PC-9 (cell line): ENCODE measurements around the gene CFAP46. TPM values are rescaled to one million over a fixed set of nuclear protein-coding genes. Genes with fewer than 3 reads are reported as not detected.

Experiments
- BruUV-seq: library from RNA; stranded (reverse); fragments of 400-500 nt; replicated peaks from 2 replicates; lab custom pipeline; 2021; lab: Mats Ljungman, UMichigan
- CTCF ChIA-PET: fragments of 300-600 bp; sonication (Branson Sonifier 250); formaldehyde crosslinking; loops from one replicate; lab custom pipeline; 2022; ENCODE audit warnings: antibody characterized with exemption; lab: Charles Lee
- POLR2A ChIA-PET: fragments of 300-600 bp; sonication (Branson Sonifier 250); formaldehyde crosslinking; loops from one replicate; lab custom pipeline; 2022; ENCODE audit warnings: antibody characterized with exemption; ENCODE audit not compliant: unreplicated experiment; lab: Charles Lee
- DNase-seq, 2 experiments: peaks; one replicate each; pipeline versions ENCODE4 v3.0.0 to v3.0.0-alpha.2; 2015 to 2022; ENCODE audit warnings: mixed read lengths in 1 of 2
- H2AFZ ChIP-seq: fragments of 200-600 bp; sonication (generic); 2 replicates; pipeline ENCODE4 v1.8.1; 2017; ENCODE audit warnings: antibody characterized with exemption
- H3F3A ChIP-seq: fragments of 200-600 bp; sonication (generic); 2 replicates; pipeline ENCODE4 v1.8.1; 2017; ENCODE audit warnings: antibody characterized with exemption, mild to moderate bottlenecking, low read depth; ENCODE audit not compliant: insufficient read depth
- H3K27ac ChIP-seq: fragments of 200-600 bp; sonication (generic); 2 replicates; pipeline ENCODE4 v1.6.1; 2016; ENCODE audit warnings: mixed run types
- H3K27me3 ChIP-seq: fragments of 200-600 bp; sonication (generic); 2 replicates; pipeline ENCODE4 v1.6.1; 2016; ENCODE audit warnings: low read depth, mixed run types; ENCODE audit not compliant: insufficient read depth
- H3K36me3 ChIP-seq: fragments of 200-600 bp; sonication (generic); 2 replicates; pipeline ENCODE4 v1.6.1; 2016; ENCODE audit warnings: low read depth, mixed run types
- H3K4me1 ChIP-seq: fragments of 200-600 bp; sonication (generic); replicated peaks from 2 replicates; pipeline ENCODE4 v1.6.1; 2016; ENCODE audit warnings: mixed run types; ENCODE audit not compliant: insufficient read depth
- H3K4me2 ChIP-seq: fragments of 200-600 bp; sonication (generic); 2 replicates; pipeline ENCODE4 v1.6.1; 2017; ENCODE audit warnings: mixed run types
- H3K4me3 ChIP-seq: fragments of 200-600 bp; sonication (generic); 2 replicates; pipeline ENCODE4 v1.6.1; 2016; ENCODE audit warnings: mixed run types
- H3K79me2 ChIP-seq: fragments of 200-600 bp; sonication (generic); 2 replicates; pipeline ENCODE4 v1.6.1; 2017; ENCODE audit warnings: low read depth, mixed run types
- H3K9me2 ChIP-seq: fragments of 200-600 bp; sonication (generic); 2 replicates; pipeline ENCODE4 v1.8.1; 2017; ENCODE audit warnings: mild to moderate bottlenecking; ENCODE audit not compliant: insufficient read depth
- H3K9me3 ChIP-seq: fragments of 200-600 bp; sonication (generic); 2 replicates; pipeline ENCODE4 v1.8.1; 2016; ENCODE audit warnings: low read depth; ENCODE audit not compliant: insufficient read depth
- H4K20me1 ChIP-seq: fragments of 200-600 bp; sonication (generic); 2 replicates; pipeline ENCODE4 v1.8.1; 2017; ENCODE audit not compliant: insufficient read depth
- CTCF ChIP-seq: fragments of 200-600 bp; sonication (generic); conservative IDR thresholded peaks from 2 replicates; pipeline ENCODE4 v1.6.1; 2017; ENCODE audit warnings: mixed run types, antibody characterized with exemption, mild to moderate bottlenecking, moderate library complexity
- EZH2 ChIP-seq: fragments of 200-600 bp; sonication (generic); IDR thresholded peaks from 2 replicates; pipeline ENCODE4 v1.8.0; 2017; ENCODE audit warnings: antibody characterized with exemption, low read depth
- intact Hi-C: fragments of 100-400 bp; cut with micrococcal nuclease; formaldehyde crosslinking; loops from one replicate; pipeline ENCODE4 v1.10.0; 2022; ENCODE audit not compliant: unreplicated experiment
- total RNA-seq: library from RNA; stranded (reverse); gene quantifications from 2 replicates; pipeline ENCODE4 v1.2.3, GENCODE V29; 2021

The CFAP46 gene
- total RNA-seq, 1 experiment from 2014 or later = not detected

DNA sequence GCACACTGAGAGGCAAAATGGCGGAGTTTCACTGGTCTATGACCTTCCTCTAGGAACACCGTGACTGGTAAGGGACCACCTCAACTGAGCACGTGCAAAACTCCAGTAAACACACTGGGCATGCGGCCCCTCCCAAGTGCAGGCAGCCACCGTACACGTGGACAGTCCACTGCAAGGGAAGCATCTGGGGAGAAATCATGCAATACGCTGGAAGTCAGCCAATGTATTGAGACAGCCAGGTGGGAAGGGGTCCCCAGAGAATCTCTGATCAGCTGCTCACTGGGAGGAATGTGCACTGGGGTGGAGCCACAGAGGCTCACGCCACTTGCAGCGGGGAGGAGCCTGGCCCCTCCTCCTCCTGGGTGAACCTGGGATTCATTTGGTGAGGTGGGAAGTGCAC, 49.3 kb downstream of the CFAP46 start:
- no peak for DNase-seq
- H2AFZ ChIP-seq = no peak overlapping the region
- H3K9me3 ChIP-seq = no peaks in the 10 kb centered on the region
- H3F3A ChIP-seq = no peaks in the 10 kb centered on the region
- H3K79me2 ChIP-seq = no peaks in the 10 kb centered on the region
- no peak overlapping the region for H3K4me2 ChIP-seq
- H3K9me2 ChIP-seq = no peaks in the 10 kb centered on the region
- intact Hi-C loops = no loop called here
- H3K4me3 ChIP-seq = no peak overlapping the region
- TF ChIP-seq CTCF (no peak), EZH2 (no peak)
- no peaks in the 10 kb centered on the region for H3K36me3 ChIP-seq
- peaks cover 68% of the 10 kb centered on the region for H3K27me3 ChIP-seq
- POLR2A ChIA-PET = no interaction called here
- CTCF ChIA-PET = no interaction called here
- BruUV-seq = no TSS peak
- no peaks in the 10 kb centered on the region for H4K20me1 ChIP-seq
- H3K27ac ChIP-seq = no peak overlapping the region
- no peaks in the 10 kb centered on the region for H3K4me1 ChIP-seq

DNA sequence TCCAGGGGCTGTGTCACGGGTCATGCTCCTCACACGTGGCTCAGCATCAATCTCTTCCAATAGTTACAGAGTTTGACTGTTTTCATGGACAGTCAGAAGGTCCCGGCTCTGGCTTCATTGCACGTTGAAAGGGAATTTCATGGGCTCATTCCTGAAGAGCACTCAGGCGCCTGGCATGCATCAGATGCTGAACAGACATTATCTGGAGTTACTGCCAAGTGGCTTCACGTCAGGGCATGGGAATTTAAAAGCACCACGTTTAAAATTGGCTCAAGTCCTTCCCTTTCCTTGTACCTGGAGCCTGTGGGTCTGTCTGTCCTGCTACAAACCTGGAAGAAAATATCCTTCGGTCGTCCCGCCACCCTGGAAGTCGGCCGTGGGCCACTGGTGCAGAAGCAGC, 50.4 kb downstream of the CFAP46 start:
- no peak overlapping the region for H2AFZ ChIP-seq
- no peak for TF ChIP-seq CTCF
- H3F3A ChIP-seq = no peaks in the 10 kb centered on the region
- H3K27ac ChIP-seq = no peak overlapping the region
- no peaks in the 10 kb centered on the region for H3K79me2 ChIP-seq
- no peak for DNase-seq
- intact Hi-C loops = no loop called here
- CTCF ChIA-PET = no interaction called here
- no peaks in the 10 kb centered on the region for H3K9me3 ChIP-seq
- no peaks in the 10 kb centered on the region for H4K20me1 ChIP-seq
- no peaks in the 10 kb centered on the region for H3K36me3 ChIP-seq
- no TSS peak for BruUV-seq
- POLR2A ChIA-PET = no interaction called here
- H3K4me2 ChIP-seq = no peak overlapping the region
- H3K4me3 ChIP-seq = no peak overlapping the region
- H3K9me2 ChIP-seq = no peaks in the 10 kb centered on the region
- H3K4me1 ChIP-seq = no peaks in the 10 kb centered on the region
- H3K27me3 ChIP-seq = peaks cover 68% of the 10 kb centered on the region

- H3K36me3 ChIP-seq = no peaks in the 10 kb centered on the region
- H3K27me3 ChIP-seq = peaks cover 69% of the 10 kb centered on the region
- no peaks in the 10 kb centered on the region for H3K9me2 ChIP-seq
- DNase-seq = no peak
- H2AFZ ChIP-seq = no peak overlapping the region
- ChIA-PET CTCF (no interaction called here), POLR2A (no interaction called here)
- no peak overlapping the region for H3K4me3 ChIP-seq
- no peak overlapping the region for H3K27ac ChIP-seq
- TF ChIP-seq CTCF (no peak), EZH2 (no peak)
- H3K9me3 ChIP-seq = no peaks in the 10 kb centered on the region
- no peaks in the 10 kb centered on the region for H3F3A ChIP-seq
- H3K79me2 ChIP-seq = no peaks in the 10 kb centered on the region
- intact Hi-C loops = no loop called here
- H4K20me1 ChIP-seq = no peaks in the 10 kb centered on the region
- H3K4me1 ChIP-seq = no peaks in the 10 kb centered on the region
- no TSS peak for BruUV-seq
- no peak overlapping the region for H3K4me2 ChIP-seq
Observed at GRCh38 chr10:132891368-132891767, 51.0 kb downstream of the CFAP46 start.
